HG03354 (cell line): ENCODE measurements around the gene EIF2S3.
"Not testable (repeated sequence)": the region's sequence is repeated elsewhere in the genome, so short reads cannot be mapped to it uniquely, and the experiment has no call there.

ENCODE experiments used
- ATAC-seq: cut with Tn5 transposase; IDR thresholded peaks from one replicate; pipeline ENCODE4 v1.9.1; 2021; ENCODE audit warnings: mild to moderate bottlenecking; ENCODE audit not compliant: unreplicated experiment, poor library complexity, severe bottlenecking

The EIF2S3 gene

DNA sequence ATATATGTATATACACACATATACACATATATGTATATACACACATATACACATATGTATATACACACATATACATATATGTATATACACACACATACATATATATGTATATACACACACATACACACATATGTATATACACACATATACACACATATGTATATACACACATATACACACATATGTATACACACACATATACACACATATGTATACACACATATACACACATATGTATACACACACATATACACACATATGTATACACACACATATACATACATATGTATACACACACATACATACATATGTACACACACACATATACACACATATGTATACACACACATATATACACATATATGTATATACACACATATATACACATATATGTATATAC is 8.7 kb upstream of the EIF2S3 start:
- ATAC-seq, result not testable (repeated sequence)

DNA sequence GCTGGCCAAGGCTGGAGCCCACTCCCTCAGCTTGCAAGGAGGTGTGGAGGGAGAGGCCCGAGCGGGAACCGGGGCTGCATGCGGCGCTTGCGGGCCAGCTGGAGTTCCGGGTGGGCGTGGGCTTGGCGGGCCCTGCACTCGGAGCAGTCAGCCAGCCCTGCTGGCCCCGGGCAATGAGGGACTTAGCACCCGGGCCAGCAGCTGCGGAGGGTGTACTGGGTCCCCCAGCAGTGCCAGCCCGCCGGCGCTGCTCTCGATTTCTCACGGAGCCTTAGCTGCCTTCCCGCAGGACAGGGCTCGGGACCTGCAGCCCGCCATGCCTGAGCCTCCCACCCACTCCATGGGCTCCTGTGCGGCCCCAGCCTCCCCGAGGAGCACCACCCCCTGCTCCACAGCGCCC is 5.1 kb upstream of the EIF2S3 start:
- not testable (repeated sequence) for ATAC-seq

DNA sequence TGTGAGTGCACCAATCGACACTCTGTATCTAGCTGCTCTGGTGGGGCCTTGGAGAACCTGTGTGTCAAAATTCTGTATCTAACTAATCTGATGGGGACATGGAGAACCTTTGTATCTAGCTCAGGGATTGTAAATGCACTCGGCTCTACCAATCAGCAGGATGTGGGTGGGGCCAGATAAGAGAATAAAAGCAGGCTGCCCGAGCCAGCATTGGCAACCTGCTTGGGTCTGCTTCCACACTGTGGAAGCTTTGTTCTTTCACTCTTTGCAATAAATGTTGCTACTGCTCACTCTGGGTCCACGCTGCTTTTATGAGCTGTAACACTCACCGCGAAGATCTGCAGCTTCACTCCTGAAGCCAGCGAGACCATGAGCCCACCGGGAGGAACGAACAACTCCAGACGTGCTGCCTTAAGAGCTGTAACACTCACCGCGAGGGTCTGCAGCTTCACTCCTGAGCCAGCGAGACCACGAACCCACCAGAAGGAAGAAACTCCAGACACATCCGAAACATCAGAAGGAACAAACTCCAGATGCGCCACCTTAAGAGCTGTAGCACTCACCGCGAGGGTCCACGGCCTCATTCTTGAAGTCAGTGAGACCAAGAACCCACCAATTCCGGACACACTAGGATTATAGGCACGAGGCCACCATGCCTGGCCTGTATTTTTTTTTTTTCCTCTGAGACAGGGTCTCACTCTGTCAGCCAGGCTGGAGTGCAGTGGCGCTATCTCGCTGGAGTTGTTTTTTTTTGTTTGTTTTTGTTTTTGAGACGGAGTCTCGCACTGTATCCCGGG is 4.0 kb upstream of the EIF2S3 start:
- ATAC-seq, result not testable (repeated sequence)

DNA sequence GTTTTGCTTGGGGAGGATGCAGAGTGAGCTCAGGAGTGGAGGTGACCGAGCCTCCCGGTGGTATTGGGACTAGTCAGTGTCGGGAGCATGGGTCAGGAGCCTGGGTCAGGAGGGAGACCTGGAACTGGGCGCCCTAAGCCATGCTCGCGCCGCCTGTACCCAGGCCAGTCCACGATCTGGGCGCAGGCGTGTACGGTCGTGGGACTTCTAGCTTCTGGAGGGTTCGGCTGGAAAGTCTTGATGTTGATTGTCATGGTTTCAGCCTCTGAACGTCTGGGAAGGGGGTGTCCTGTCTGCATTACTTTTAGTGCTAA is 244 bp downstream of the EIF2S3 start:
- peak; percentile 18 for ATAC-seq

DNA sequence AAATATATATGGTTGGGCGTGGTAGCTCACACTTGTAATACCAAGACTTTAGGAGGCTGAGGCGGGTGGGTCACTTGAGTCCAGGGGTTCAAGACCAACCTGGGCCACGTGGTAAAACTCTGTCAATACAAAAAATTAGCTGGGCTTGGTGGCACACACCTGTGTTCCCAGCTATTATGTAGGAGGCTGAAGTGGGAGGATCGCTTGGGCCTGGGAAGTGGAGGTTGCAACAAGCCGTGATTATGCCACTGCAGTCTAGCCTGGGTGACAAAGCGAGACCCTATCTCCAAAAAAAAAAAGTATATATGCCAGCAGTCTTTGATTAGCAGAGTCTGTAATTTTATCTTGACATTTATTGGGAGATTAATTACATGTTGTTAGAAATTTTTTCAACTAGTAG is 8.7 kb downstream of the EIF2S3 start:
- ATAC-seq, result no peak

DNA sequence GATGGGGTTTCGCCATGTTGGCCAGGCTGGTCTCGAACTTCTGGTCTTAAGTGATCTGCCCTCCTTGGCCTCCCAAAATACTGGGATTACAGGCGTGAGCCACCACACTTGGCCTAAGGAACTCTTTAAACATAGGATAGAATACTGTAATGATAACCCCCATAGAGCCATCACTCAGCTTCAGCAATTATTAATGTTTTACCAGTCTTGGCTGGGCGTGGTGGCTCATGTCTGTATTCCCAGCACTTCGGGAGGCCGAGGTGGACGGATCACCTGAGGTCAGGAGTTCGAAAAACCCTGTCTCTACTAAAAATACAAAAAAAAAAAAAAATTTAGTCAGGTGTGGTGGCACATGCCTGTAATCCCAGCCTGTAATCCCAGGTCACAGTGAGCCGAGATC is 15.1 kb downstream of the EIF2S3 start:
- ATAC-seq, result no peak

DNA sequence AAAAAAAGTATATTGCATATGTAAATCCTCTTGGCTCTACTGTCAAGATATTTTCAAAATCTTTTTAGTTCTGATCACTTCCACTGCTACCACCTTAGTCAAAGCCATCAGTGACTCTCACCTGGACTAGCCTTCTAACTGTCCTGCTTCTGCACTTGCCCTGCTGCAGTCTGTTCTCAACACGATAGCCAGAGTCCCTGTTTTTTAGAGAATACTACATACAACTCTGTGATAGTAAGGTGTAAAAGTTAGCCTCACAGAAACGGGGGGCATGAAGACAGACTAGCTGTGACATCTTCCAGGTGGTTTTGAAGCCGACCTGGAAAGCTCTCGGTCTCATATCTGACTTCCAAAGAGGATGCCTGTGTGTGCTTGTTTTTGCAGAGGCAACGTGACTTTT is 24.7 kb downstream of the EIF2S3 start:
- ATAC-seq, result no peak

DNA sequence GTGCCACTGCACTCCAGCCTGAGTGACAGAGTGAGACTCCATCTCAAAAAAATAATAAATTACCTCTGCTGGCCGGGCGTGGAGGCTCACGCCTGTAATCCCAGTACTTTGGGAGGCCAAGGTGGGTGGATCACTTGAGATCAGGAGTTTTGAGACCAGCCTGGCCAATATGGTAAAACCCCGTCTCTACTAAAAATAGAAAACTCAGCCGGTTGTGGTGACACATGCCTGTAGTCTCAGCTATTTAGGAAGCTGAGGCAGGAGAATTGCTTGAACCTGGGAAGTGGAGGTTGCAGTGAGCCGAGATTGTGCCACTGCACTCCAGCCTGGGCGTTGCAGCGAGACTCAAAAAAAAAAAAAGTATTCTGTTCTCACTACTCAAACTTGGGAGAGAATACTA is 25.5 kb downstream of the EIF2S3 start:
- ATAC-seq, result not testable (repeated sequence)

DNA sequence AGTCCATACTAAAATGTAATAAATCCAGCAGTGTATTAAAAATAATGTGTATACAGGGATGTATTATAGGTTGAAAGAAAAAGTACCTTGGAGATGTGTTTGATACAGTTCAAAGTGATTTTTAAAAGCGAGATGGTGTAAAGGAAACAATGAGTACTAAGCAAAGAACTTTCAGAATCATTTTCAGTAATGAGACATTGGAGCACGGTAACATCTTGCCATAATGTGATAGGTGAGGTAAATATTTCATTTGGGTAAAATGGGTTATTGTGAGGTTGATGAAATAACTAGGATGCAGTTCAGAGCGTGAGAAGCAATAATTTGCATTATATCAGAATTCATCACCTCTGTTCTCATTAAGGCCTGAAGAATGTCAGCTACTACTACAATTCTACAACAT is 25.9 kb downstream of the EIF2S3 start:
- ATAC-seq, result no peak

DNA sequence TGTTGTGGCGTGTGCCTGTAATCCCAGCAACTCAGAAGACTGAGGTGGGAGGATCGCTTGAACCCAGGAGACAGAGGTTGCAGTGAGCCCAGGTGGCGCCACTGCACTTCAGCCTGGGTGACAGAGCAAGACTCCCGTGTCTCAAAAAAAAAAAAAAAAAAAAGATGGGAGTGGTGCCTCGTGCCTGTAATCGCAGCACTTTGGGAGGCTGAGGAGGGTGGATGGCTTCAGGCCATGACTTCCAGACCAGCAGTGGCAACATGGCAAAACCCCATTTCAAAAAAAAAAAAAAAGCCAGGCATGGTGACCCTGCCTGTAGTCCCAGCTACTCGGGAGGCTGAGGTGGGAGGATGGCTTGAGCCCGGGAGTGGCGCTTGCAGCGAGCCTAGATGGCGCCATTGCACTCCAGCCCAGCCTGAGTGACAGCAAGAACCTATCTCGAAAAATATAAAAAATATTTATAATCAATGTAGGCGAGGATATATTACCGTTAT is 27.0 kb downstream of the EIF2S3 start:
- ATAC-seq, result peak; percentile 69

DNA sequence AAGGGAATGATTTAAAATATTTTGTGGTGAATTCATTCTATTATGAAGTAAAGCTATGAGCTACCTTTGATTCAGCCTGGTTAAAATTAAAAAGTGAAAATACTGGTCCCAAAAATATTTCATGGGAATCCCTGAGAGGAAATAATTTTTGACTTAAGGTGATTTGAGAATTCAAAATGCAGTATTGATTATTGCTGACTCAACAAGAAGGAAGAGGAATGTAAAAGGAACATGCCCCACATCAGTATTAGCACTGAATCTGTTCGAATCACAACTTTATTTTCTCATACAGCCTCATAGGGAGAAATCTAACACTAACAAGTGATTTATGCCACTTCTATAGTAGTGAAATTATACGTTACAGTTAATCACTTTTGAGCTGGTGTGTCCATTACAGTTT is 27.7 kb downstream of the EIF2S3 start:
- ATAC-seq, result no peak

DNA sequence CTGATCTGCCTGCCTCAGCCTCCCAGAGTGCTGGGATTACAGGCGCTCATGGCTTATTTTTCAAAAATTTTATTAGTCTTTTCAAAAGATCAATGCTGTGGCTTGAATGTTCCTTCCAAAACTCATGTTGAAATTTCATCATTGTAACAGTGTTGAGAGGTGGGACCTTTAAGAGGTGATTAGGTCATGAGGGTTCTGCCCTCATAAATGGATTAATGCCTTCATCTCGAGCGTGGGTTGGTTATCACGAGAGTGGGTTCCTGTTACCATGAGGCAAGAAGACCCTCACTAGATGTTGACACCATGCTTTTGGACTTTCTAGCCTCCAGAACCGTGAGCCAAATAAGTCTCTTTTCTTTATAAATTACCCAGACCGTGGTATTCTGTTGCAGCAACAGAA is 30.3 kb downstream of the EIF2S3 start:
- ATAC-seq, result no peak

DNA sequence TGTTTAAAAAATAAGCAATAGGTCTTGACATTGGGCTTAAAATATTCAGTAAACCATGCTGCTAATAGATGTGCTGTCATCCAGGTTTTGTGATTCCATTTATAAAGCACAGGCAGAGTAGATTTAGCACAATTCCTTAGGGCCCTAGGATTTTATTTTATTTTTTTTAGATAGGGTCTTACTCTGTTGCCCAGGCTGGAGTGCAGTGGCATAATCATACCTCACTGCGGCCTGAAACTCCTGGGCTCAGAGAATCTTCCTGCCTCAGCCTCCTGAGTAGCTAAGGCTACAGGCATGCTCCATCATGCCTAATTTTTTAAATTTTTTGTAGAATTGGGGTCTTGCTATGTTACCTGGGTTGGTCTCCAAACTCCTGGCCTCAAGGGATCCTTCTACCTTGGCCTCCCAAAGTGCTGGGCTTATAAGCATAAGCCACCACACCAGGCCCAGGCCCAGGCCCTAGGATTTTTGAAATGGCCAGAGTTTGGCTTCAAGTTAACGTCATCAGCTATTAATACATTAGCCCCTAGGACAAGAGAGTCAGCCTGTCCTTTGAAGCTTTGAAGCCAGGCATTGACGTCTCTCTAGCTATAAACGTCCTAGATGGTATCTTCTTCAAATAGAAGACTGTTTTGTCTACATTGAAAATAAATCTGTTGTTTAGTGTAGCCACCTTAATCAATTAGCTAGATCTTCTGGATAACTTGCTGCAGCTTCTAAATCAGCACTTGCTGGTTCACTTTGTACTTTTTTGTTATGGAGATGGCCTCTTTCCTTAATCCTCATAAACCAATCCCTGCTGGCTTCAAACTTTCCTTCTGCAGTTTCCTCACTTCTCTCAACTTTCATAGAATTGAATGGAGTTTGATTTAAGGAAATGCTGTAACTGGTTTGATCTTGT is 35.8 kb downstream of the EIF2S3 start:
- ATAC-seq, result no peak

DNA sequence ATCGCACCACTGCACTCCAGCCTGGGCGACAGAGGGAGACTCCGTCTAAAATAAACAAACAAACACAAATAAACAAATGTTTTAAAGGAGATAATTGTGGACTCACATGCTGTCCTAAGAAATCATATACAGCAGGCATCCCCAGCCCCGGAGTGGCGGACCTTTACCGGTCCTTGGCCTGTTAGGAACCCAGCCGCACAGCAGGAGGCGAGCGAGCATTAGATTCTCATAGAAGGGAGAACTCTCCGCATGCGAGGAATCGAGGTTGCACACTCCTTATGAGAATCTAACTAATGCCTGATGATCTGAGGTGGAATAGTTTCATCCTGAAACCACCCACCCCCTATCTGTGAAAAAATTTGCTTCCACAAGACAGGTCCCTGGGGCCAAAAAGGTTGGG is 39.0 kb downstream of the EIF2S3 start:
- no peak for ATAC-seq

DNA sequence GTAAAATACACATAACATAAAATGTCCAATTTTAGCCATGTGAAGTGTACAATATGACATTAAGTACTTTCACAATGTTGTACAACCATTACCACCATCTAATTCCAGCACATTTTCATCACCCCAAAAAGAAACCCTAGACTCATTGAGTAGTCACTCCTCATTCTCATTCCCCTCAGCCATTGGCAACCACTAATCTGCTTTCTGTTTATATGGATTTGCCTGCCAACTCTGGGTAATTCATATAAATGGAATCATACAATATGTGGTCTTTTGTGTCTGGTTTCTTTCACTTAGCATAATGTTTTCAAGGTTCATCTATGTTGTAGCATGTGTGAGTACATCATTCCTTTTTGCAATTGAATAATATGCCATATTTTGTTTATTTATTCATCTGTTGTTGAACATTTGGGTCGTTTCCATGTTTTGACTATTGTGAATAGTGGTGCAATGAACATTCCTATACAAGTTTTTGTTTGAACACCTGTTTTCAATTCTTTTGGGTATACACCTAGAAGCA is 43.0 kb downstream of the EIF2S3 start:
- no peak for ATAC-seq

DNA sequence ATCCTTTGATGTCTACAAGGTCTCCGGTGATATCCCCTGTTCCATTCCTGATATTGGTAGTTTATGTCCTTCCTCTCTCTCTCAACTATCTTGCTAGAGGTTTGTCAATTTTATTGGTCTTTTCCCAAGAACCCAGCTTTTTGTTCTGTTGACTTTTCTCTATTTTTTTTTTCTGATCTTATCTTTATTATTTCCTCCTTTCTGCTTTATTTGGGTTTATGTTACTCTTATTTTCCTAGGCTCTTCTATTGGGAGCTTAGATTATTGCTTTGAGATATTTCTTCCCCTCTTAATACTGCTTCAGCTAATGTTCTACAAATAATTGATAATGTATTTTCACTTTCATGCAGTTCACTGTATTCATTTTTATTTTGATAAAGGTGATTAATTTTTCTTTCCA is 44.2 kb downstream of the EIF2S3 start:
- ATAC-seq, result no peak

DNA sequence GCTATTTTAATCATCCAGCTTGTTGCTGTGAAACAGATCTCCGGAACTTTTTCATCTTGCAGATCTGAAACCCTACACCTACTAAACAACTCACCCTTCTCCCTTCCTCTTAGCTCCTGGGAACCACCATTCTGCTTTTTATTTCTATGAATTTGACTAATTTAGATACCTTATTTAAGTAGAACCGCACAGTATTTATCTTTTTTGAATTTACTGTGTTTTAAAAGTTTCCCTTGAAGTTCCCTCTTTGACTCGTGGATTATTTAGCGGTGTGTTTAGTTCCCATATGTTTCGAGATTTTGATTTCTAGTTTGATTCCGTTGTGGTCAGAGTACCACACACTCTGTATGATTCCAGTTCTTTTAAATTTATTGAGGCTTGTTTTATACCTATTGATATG is 44.6 kb downstream of the EIF2S3 start:
- no peak for ATAC-seq

DNA sequence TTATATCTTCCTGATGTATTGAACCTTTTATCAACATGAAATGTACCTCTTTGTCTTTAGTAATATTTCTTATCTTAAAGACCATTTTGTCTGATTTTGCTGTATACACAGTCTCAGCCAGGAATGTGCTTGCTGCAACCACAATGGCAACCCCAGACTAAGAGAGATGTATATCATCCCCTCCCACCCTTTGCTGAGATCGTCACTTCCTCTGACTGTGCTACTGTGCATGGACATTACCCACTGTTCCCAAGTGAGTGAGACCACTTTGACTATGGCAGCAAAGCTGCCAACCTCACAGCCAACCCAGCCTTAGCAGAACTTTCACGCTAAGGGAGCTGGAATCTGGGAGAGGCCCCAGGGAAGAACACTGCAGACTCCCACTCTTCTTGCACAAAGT is 46.0 kb downstream of the EIF2S3 start:
- no peak for ATAC-seq

DNA sequence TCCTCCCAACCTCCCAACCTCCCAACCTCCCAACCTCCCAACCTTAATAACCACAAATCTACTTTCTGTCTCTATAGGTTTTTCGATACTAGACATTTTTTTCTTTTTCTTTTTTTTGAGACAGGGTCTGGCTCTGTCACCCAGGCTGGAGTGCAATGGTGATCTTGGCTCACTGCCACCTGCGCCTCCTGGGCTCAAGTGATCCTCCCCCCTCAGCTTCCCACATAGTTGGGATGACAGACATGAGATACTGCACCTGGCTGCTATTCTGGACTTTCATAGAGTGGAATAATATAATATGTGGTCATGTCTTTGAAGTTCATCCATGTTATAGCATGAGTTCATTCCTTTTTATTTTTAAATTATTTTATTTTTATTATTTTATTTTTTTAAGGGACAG is 55.3 kb downstream of the EIF2S3 start:
- no peak for ATAC-seq

DNA sequence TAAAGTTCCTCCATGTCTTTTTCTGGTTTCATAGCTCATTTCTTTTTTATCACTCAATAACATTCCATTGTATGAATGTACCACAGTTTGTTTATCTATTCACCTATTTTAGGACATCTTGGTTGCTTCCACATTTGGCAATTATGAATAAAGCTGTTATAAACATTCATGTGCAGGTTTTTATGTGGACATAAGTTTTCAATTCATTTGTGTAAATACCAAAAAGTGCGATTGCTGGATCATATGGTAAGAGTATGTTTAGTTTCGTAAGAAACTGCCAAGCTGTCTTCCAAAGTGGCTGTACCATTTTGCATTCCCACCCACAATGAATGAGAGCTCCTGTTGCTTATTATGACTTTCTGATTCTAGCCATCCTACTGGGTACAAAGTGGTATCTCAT is 58.4 kb downstream of the EIF2S3 start:
- no peak for ATAC-seq

DNA sequence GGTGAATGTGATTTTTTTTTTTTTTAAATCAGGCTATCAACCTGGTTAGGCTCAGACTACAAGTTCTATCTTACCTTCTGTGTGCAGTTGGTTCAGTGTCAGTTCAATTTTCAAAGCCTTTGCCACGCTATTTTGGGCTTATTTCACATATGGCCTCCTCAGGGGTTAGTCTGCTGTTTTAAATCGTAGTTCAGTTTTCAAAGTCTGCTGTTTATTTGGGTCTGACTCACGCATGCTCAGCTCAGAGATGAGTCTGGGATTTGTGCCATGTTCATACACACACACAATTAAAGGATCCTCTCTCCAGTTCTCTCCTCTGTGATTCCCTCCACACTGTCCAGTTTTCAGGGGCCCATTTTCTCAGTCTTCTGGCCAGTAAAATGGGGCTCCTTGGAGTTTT is 62.5 kb downstream of the EIF2S3 start:
- ATAC-seq, result no peak
